ENCODE measurements around the gene RHOC. TPM values are rescaled to one million over a fixed set of nuclear protein-coding genes. Genes with fewer than 3 reads are reported as not detected.

The RHOC gene
- polyA plus RNA-seq, 1 of the 3 experiments (the other 2 are of a cell fraction) = 1,028 TPM

GRCh38 chr1:112712701-112713128, 5.8 kb upstream of the RHOC start:
- ChIA-PET CTCF (interaction anchor here (1.2 to 11.8 kb wide), 5 partner anchors 9 to 322 kb away, joined by 4 to 754 read pairs (median 32); no protein-coding TSS in a partner anchor), POLR2A (no interaction called here)
- TF ChIP-seq USF2 (IDR thresholded peaks at IDR 0.05; ENCODE audit: borderline replicate concordance, low read depth, low read length) (no peak), MXI1 (IDR thresholded peaks at IDR 0.05; ENCODE audit: low read depth, low read length) (no peak), TAF1 (IDR thresholded peaks at IDR 0.05; ENCODE audit: borderline replicate concordance, low read depth, low read length) (no peak), RCOR1 (IDR thresholded peaks at IDR 0.05; ENCODE audit: low read length) (no peak), FOXM1 (IDR thresholded peaks at IDR 0.05; ENCODE audit: low read depth) (no peak), ELF1 (IDR thresholded peaks at IDR 0.05) (no peak), GATA2 (CRISPR knock-in tag; IDR thresholded peaks at IDR 0.05) (no peak), FOSL2 (IDR thresholded peaks at IDR 0.05; ENCODE audit: borderline replicate concordance, low read depth) (no peak), GABPA (IDR thresholded peaks at IDR 0.05; ENCODE audit: low read depth) (no peak), SMC3 (IDR thresholded peaks at IDR 0.05; ENCODE audit: low read depth, low read length) (no peak), RFX5 (IDR thresholded peaks at IDR 0.05; ENCODE audit: low read length) (no peak), NFIC (IDR thresholded peaks at IDR 0.05; ENCODE audit: borderline replicate concordance) (no peak), MEF2A (IDR thresholded peaks at IDR 0.05; ENCODE audit: borderline replicate concordance, low read depth) (no peak), CHD2 (IDR thresholded peaks at IDR 0.05; ENCODE audit: low read length, partially characterized antibody) (no peak), EZH2phosphoT487 (IDR thresholded peaks at IDR 0.05; ENCODE audit: borderline replicate concordance, low read depth) (no peak), EP300 (IDR thresholded peaks at IDR 0.05; ENCODE audit: borderline replicate concordance in 1 of 2, low read depth in 1 of 2, low read length in 1 of 2) (no peak), FOXJ3 (CRISPR knock-in tag; IDR thresholded peaks at IDR 0.05) (no peak)
- TF ChIP-seq, protein P1, sequence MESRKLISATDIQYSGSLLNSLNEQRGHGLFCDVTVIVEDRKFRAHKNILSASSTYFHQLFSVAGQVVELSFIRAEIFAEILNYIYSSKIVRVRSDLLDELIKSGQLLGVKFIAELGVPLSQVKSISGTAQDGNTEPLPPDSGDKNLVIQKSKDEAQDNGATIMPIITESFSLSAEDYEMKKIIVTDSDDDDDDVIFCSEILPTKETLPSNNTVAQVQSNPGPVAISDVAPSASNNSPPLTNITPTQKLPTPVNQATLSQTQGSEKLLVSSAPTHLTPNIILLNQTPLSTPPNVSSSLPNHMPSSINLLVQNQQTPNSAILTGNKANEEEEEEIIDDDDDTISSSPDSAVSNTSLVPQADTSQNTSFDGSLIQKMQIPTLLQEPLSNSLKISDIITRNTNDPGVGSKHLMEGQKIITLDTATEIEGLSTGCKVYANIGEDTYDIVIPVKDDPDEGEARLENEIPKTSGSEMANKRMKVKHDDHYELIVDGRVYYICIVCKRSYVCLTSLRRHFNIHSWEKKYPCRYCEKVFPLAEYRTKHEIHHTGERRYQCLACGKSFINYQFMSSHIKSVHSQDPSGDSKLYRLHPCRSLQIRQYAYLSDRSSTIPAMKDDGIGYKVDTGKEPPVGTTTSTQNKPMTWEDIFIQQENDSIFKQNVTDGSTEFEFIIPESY (IDR thresholded peaks at IDR 0.05; ENCODE audit: borderline replicate concordance, low read depth) = no peak
- TF ChIP-seq, protein P2, sequence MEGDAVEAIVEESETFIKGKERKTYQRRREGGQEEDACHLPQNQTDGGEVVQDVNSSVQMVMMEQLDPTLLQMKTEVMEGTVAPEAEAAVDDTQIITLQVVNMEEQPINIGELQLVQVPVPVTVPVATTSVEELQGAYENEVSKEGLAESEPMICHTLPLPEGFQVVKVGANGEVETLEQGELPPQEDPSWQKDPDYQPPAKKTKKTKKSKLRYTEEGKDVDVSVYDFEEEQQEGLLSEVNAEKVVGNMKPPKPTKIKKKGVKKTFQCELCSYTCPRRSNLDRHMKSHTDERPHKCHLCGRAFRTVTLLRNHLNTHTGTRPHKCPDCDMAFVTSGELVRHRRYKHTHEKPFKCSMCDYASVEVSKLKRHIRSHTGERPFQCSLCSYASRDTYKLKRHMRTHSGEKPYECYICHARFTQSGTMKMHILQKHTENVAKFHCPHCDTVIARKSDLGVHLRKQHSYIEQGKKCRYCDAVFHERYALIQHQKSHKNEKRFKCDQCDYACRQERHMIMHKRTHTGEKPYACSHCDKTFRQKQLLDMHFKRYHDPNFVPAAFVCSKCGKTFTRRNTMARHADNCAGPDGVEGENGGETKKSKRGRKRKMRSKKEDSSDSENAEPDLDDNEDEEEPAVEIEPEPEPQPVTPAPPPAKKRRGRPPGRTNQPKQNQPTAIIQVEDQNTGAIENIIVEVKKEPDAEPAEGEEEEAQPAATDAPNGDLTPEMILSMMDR (IDR thresholded peaks at IDR 0.05) = no peak
- TF ChIP-seq, protein P3, sequence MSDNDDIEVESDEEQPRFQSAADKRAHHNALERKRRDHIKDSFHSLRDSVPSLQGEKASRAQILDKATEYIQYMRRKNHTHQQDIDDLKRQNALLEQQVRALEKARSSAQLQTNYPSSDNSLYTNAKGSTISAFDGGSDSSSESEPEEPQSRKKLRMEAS (IDR thresholded peaks at IDR 0.05; ENCODE audit: low read depth) = no peak
- Histone ChIP-seq H3K79me2 (ENCODE audit: insufficient read depth) (no peaks in the 10 kb centered on the region), H3K4me3 (ENCODE audit: low read depth in 2 of 2, low read length in 1 of 2) (no peak overlapping the region), H3K9me3 (no peaks in the 10 kb centered on the region), H2AFZ (ENCODE audit: low read depth) (no peak overlapping the region), H3F3A (replicated peaks; ENCODE audit: insufficient read depth) (peaks cover 9% of the 10 kb centered on the region), H4K20me1 (ENCODE audit: insufficient read depth) (no peaks in the 10 kb centered on the region), H3K27ac (ENCODE audit: low read depth in 2 of 2, low read length in 1 of 2) (no peak overlapping the region), H3K9ac (no peak overlapping the region), H3K27me3 (ENCODE audit: insufficient read depth) (no peaks in the 10 kb centered on the region), H3K4me1 (ENCODE audit: control insufficient read depth in 1 of 2, insufficient read depth in 2 of 2, low read depth in 1 of 2, low read length in 1 of 2) (peaks cover 0 to 18% of the 10 kb centered on the region in 2 experiments; a peak in 1 of 4 replicates), H3K36me3 (replicated peaks in 1 of 2; ENCODE audit: control insufficient read depth in 1 of 2, insufficient read depth in 2 of 2, low read length in 1 of 2) (no peaks in the 10 kb centered on the region), H3K9me2 (no peaks in the 10 kb centered on the region), H3K4me2 (no peak overlapping the region)
- WGBS (ENCODE audit: low lambda C conversion rate) = 85% methylated on average over 9 of the region's 9 CpGs
- DNase-seq = no peak

All from SK-N-SH (cell line).